ENCODE data around the gene FXR2. TPM values are rescaled to one million over a fixed set of nuclear protein-coding genes. Genes with fewer than 3 reads are reported as not detected.
A peak's percentile ranks its signal among the peaks of the same experiment; 100 is the strongest.

Gene FXR2
- total and polyA plus RNA-seq, 9 of the 15 experiments (the other 6 are each of a cell fraction or from before 2014, with no cell fraction given) = 2.0 to 49.3 (median 24.5) TPM

GRCh38 chr17:7575481-7575883 is 39.2 kb downstream of the FXR2 start (continued):
- TF ChIP-seq USF2 (CRISPR knock-in tag; IDR thresholded peaks at IDR 0.05) = no peak
- TF ChIP-seq RBBP5 (IDR thresholded peaks at IDR 0.05; ENCODE audit: borderline replicate concordance, insufficient read depth, low read length, poor library complexity, severe bottlenecking) = no peak

GRCh38 chr17:7574176-7574953 is 40.3 kb downstream of the FXR2 start:
- Histone ChIP-seq H3K27ac (ENCODE audit: extremely low read depth, low read depth, low read length) (peak overlapping the region; percentile 98), H3K4me2 (ENCODE audit: insufficient read depth, low read length) (peak overlapping the region; percentile 83), H3K9me1 (ENCODE audit: control insufficient read depth, insufficient read depth, low read length) (peaks cover 9% of the 10 kb centered on the region), H3K79me2 (ENCODE audit: control insufficient read depth, insufficient read depth, low read length) (peaks cover 61% of the 10 kb centered on the region), H3K36me3 (ENCODE audit: control insufficient read depth, insufficient read depth, low read length) (peaks cover 84% of the 10 kb centered on the region), H2AFZ (ENCODE audit: low read depth, low read length) (no peak overlapping the region), H3K9me3 (replicated peaks; ENCODE audit: control insufficient read depth, insufficient read depth, low read depth, low read length) (no peaks in the 10 kb centered on the region), H4K20me1 (replicated peaks; ENCODE audit: control insufficient read depth, insufficient read depth, low read length) (peaks cover 43% of the 10 kb centered on the region), H3K9ac (ENCODE audit: insufficient read depth in 1 of 2, low read depth in 2 of 2, low read length in 2 of 2) (peak overlapping the region; percentile 97 to 100), H3K4me1 (replicated peaks in 1 of 2; ENCODE audit: control insufficient read depth in 2 of 2, insufficient read depth in 2 of 2, low read length in 2 of 2) (peaks cover 12 to 28% of the 10 kb centered on the region in 2 experiments; a peak in 4 of 5 replicates), H3K27me3 (ENCODE audit: control insufficient read depth in 2 of 2, insufficient read depth in 2 of 2, low read length in 2 of 2) (no peaks in the 10 kb centered on the region), H3K4me3 (peak overlapping the region; percentile 99)
- ChIA-PET POLR2A (interaction anchor here (0.6 to 6.7 kb wide), 18 partner anchors 9 to 714 kb away, joined by 3 to 46 read pairs (median 4); partner anchors contain the start of genes ACAP1, ATP1B2, MPDU1 and RANGRF), CTCF (ENCODE audit: low intra/inter-chr PET ratio) (no interaction called here)
- ATAC-seq (no peak), FAIRE-seq (no peak), DNase-seq (ENCODE audit: extremely low read depth in 1 of 4, low spot score in 3 of 4) (no peak)
- no TSS peak for BruUV-seq (replicated peaks)
- TF ChIP-seq NFXL1 (CRISPR knock-in tag; IDR thresholded peaks at IDR 0.05) (0 out of 2 replicates have a peak, but pooled peaks have one; percentile 7), POLR2A (conservative IDR thresholded peaks at IDR 0.05) (peak; percentile 15; the same call in 1 of the 2 replicates), ZNF395 (CRISPR knock-in tag; IDR thresholded peaks at IDR 0.05) (0 out of 2 replicates have a peak, but pooled peaks have one; percentile 42), POLR3A (IDR thresholded peaks at IDR 0.05; ENCODE audit: borderline replicate concordance, extremely low read depth, insufficient read depth, insufficient read length) (no peak)
- WGBS (ENCODE audit: insufficient coverage, low coverage, missing lambda C conversion rate) = 10% methylated on average over 8 of the region's 15 CpGs
- intact Hi-C loops (cut with micrococcal nuclease) (no loop called here), in situ Hi-C loops (cut with MboI) (loop anchor here (25.0 kb wide), 1 partner anchor 537 kb away; the partner anchor contains the start of genes SLC16A11 and SLC16A13)

Data from K562 (cell line).